Stimulated activated CD8-positive, alpha-beta memory T cell treated with anti-CD3 and anti-CD28 coated beads, Interleukin-7, amount 100 ng/mL, for 24 hours (primary cell): ENCODE data around the gene RGS13.

Source experiments
- DNase-seq: peaks from one replicate; pipeline ENCODE4 v3.0.0-alpha.2; 2020; ENCODE audit warnings: low read depth

RGS13 gene, protein sequence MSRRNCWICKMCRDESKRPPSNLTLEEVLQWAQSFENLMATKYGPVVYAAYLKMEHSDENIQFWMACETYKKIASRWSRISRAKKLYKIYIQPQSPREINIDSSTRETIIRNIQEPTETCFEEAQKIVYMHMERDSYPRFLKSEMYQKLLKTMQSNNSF

DNA sequence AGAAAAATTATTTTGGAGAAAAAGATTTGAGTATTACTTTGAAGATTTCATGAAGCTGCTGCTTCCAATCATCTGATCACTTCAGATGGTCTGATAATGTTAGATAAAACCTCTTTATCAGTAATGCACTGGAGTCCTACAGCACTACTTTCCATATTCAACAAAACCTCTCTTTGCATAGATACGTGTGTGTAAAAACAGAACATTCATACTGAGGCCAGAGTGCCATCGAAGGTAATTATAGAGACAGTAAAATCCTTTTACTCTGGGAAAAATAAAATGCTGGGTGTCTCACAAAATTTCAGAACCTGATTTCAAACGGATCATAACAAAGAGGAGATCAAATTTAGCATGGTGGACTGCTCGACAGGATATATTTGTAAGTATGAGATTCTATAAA is at the start of gene RGS13:
Gene RGS13 (plus strand): TSS at position 209 of the 400 bp plus-strand sequence. CDS start 8,188 bp downstream, outside the sequence.
- no peak for DNase-seq

DNA sequence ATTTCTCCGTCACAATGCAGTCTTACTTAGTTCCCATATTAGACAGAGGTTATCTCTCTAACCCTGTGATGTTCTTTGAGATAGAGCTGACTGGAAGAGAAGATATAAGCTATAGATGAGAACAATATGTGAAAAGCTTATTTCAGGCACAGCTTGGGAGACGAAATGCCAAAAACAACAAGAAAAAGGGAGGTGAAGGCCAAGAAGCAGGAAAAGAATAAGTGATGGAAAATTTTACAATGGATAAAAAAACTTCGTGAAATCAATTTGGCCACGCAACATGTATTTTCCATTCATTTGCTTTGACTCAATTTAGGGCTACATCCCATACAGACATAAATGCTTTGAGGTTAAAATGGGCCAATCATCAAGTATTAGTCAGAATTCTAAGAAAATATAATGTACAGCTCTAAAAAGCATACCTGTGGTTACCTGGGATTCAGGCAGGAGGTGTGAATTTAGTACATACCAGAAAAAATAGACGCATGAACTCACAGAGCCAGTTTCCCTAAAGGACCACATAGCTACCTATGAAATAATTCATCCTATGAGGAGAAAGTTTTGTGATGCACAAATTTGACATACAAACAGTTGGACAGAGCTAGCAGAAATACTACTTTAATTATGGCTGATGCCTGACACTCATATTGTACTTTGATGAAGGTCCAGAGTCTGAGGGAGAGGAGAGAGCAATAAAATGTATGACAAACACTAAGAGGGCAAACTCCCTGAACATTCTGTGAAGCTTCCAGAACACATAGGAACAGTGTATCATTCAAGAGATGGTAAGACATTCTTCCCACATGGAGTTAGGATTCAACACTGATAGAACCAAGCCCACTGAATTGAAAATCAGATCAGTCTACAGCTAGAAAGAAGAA is 48.3 kb upstream of the RGS13 start:
- DNase-seq, result no peak

DNA sequence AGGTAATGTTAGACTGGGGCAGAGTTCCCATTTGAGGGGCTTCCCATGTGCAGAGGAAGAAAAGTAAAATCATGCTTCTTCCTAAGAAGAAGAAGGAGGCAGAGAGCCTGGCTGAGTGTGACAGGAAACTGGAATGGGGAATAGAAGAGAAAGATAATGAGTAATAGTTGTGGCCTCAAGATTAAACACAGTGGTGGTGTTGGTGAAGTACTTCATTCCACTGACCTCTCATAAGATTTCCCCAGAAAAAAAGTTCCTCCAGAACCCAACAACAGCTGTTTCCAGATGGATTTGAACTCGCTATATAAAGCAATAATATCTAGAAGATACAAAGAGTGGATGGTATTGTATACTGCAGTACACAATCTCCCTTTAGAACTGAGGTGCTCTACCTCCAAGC is 47.4 kb upstream of the RGS13 start:
- DNase-seq, result no peak

DNA sequence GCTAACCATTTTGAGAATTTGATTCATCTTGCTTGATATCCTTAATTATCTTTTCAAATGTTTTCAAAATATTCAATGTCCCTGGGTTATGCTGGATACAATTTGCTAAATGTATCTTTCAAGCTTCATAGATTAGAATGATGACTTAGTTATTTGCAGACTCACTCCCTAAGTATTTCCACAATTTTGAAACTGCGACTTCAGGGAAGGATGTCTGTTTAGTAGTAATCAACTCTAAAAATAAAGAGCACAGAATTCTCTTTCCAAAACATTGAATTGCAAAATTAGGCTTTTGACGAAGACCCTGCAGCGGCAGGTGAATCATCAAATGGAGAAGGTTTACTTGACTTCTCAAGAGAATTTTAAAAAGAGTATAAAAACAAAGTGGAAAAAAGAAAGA is 46.1 kb upstream of the RGS13 start:
- no peak for DNase-seq

DNA sequence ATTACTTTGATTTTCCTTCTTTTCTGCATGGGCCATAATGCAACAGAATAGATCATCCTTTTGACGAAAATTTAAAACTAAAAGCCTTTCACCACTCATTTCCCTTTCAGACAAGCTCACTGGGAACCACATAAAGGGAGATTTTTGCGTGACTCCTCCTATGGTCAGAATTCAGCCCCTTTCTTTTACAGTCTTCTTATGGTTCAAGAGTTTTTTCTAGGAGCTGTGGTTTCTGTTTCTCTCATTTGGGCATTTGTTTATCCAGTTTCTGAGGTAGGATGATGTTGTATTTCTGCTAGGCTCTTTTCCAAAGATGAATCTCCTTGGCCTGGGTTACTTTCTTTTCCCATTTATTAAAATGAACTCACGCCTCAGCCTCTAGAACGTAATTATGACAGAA is 43.4 kb upstream of the RGS13 start:
- no peak for DNase-seq

DNA sequence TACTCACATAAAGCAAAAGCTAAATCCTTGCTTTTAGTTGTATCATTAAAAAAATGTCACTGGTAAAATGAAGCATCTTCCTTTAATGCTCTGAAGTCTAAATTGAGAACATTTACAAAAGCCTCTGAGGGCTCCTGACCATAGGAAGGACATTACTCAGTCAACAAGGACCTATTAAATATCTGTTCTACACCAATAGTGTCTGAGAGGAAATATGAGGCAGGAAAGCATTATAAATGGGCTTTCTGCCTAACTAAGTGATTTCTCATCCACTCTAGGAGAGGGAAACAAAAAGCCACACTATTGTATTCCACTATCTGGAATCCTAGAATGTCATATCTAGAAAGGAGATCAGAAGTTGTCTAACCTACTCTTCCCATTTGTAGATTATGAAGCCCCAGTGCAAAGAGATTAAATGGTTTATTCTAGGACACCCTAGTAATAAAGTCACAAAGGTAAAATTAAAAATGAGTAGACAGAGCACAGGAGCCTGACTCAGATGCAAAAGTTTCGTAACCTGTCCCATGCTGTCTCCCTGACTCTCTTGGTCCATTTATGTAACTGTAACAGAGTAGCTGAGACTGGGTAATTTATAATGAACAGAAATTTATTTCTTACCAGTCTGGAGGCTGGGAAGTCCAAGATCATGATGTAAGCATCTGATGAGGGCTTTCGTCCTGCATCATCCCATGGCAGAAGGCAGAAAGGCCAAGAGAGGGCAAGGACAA is 42.8 kb upstream of the RGS13 start:
- DNase-seq, result no peak

DNA sequence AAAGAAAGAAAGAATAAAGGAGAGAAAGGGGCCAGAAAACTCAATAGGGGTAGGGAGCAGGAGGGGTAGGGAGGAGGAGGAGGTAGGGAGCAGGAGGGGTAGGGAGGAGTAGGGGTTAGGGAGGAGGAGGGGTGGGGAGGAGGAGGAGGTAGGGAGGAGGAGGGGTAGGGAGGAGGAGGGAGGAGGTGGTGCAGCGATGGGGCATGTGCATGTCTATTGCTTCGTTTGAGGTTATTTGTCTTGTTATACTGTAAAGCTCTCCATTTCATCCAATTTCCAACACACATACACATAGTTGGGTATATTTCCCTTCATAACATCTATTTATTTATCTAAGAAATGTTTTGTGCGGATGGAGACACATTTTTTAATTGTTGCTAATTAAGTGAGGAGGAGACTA is 40.6 kb upstream of the RGS13 start:
- no peak for DNase-seq

DNA sequence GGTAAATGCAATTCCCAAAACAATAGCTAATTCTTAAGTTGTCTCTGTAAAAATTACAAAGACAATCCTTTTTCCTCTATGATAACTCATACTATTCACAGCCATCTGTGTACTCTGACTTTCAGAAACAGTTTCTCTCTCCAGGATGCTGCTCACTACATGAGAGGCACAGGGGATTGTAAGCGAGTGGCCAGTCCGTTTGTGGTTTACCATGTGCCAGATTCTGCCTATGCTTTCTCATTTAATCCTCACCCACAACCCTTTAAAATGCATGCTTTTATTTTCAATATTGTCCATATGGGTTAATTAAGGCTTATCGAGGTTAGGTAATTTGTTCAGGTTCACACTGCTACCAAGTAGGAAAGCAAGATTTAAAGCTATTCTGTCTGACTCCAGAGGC is 37.4 kb upstream of the RGS13 start:
- DNase-seq, result no peak

DNA sequence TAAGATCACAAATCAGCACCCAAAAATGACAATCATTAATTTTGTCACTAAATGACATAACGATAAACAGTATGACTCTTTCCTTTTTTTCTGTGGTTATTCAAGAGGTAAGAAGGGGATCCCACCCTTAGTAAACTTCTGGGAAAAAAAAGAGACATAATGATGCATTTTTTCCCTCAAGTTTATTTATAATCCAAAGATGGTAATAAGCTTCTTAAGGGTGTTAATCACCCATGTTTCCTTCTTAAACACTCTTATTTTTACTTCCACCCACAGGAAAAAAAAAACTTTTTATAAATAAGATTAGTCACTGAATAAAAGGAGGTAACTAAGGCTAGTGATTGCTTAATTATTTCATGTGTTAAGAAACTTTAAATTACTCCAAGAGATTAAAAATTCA is 35.7 kb upstream of the RGS13 start:
- no peak for DNase-seq

DNA sequence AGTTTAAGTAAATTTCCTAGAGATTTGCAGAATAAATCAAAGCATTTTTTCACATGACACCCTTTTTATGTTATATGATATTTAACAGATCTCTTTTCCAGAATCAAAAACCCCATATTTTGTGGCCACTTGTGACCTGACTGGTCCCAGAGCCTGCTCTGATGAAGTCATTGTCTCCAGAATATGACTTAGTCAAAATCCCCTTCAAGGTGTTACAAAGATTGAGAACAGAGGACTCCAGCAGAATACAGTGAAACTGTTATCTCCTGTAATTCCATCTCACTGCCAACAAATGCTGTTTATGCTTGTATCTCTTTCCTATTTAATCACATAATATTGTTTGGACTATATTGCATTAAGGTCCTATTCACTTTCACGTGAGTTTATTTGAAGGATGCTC is 34.8 kb upstream of the RGS13 start:
- DNase-seq, result no peak

DNA sequence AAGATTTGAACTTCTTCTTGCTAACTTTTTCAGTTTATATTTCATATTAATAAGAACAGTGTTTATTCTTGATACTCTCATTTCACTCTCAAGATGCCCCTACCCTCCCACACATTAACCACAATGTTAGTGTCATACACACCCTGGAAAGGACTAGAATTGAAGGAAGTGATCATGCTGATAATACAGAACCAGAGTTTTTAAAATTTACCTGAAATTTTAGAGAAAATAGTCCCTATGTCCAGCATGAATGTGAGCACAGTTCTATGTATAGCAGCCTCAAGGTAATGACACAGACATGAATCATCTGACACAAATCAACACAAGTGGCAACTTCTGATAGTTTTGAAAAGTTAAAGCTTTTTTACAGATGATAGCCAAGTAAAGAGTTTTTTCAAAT is 34.4 kb upstream of the RGS13 start:
- no peak for DNase-seq

DNA sequence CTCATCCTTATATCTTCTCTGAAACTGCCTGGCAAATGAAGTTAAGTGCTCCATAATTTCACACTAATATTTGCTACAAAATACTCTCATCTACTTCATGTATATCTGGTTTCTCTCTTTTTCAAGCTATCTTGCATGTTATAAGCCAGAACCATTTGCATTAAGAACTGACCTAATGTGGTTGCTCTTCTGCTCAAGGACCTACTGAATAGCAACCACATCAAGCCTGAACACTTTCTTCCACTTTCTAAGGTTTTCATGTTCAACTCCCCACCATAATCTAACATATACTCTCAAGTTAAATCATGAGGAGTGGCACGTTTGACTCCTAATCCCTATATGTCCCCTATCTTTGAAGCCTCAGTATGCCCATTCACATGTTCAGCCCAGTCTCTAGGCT is 33.2 kb upstream of the RGS13 start:
- no peak for DNase-seq

DNA sequence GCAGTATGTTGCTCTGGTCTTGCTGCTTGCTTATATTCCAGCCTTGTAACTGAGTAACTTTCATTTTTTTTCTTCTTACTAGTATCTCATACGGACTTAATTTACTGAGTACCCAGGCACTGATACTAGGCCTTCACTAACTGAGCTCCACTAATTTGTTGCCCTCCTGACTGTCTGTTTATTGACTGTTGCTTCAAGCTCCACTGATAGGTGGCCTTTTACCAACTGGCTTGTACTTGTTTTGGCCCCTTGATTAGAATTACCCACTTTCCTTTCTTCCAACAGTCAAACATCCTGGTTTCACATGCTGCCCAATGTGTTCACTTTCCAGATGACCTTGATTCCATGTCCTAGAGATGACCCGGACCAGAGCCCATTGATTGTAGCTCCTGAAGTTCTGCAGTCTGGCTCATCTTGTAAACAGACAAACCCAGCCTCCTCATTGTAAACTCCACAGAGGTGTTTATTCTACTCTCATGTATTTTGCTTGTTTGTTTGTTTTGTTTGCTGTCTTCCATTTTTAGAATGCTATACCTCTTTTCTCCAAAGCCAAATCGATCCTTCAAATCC is 32.6 kb upstream of the RGS13 start:
- DNase-seq, result no peak

DNA sequence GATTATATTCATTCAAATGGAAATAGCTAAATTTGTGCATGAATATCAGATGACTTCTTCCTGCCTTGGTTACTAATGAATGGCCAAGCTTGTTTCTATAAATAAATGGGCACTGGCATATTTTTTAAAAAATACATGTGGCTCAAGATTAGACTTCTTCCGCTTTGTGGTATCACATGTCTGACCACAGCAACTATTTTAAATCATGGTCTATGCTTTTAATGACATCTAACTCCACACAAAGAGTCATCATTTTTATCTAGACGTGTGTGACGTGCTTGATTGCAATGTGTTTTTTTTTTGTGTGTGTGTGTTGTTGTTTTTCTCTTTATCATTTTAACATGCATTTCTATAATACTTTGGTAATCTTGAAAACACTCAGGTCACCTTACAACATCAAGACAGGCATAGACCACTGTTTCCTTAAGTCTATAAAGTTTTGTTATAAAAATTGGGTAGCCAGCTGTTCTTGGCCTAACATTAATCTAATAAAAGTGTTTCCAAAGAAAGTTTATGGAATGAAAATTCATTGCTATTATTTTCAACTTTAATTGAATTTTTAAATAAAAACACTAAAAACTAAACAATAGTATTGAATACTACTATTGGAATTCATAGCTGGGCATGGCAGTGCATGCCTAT is 30.8 kb upstream of the RGS13 start:
- no peak for DNase-seq

DNA sequence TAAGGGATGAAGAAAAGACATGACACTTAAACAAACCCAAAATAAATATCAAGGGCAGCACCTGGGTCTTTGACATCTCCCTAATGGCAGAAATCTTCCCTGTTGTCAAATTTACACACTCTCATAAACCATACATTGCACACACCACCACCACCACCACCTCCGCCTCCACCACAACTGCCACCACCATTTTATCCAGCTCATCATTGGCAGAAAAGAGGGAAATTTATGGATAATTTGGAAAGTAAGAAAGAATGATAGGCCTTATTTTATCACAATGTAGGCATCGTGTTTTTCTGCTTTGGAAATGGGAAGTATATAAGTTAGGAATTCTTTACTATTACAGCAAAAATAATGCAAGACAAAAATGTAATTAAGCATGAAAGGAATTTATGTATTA is 27.3 kb upstream of the RGS13 start:
- DNase-seq, result no peak

DNA sequence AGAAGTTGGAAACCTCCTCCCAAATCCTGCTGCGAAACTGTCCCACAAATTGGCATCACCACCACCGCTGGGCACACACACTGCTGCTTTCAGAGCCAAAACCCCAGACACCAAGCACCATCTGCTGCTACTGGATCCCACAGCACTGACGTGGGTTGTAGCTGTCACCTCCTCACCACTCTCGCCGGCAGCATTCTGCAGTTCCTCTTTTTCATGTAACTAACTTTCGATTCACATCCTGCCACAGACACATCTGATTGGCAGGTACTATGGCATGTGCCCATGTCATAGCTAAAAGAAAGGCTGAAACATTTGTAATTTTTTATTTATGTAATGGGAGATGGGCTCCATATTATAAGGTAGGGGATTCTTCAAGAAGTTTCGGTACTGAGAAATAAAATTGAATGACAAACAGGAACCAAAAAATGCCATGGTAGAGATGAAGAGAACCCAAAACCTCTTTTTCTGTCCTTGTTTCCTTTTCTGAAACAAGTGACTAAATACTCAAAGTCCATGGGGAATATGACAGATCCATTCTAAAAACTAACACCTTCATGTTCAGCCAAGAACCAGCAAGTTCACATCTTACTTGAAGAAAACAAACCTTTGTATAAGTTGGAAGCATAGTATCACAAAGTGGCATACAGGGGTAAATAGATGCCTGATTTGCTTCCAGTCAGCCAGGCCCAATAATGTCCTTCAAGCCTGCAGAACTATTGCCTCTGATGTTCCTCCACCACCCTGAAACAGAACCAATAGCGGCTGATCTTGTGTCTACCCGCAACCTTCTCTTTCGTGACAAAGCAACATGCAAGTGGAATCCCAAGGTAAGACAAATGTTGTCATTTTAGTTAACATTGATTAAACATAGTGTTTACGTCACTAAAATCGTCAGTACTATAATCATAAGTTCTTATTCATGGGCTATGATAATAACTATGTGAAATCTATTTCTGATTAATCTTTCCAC is 26.6 kb upstream of the RGS13 start:
- peak; percentile 24 for DNase-seq

DNA sequence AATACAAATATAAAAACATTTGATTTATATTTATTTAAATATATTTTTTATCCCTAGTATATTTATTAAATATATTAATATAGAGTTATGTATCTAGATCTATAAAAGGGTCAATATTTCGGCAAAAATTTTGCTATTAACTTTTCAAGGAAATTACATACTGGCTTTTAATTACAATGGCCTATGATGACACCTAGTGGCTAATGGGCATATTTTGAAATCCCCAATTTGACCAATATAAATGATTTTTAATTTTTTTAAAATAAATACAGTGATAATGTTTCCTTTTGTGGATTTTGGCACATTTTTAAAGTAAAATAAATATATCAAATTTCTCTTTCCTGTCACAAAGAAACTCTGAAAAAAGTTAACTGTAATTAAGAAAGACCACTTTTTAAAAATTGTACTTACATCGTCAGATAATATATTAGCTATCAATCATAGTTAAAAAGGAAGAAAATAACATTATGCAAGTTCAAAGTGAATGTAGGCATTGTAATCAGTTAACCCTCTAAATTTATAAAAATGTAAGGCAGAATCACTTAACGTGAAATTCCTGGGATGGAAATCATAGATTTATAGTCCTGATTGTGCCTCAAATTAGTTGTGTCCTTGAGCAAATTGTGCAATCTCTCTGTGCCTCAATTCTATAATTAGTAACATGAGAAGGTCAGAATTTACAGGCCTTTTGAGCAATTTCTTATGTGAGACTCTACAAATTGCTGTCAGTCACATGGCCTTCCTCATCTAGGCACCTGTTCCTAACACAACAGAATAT is 25.6 kb upstream of the RGS13 start:
- DNase-seq, result no peak

DNA sequence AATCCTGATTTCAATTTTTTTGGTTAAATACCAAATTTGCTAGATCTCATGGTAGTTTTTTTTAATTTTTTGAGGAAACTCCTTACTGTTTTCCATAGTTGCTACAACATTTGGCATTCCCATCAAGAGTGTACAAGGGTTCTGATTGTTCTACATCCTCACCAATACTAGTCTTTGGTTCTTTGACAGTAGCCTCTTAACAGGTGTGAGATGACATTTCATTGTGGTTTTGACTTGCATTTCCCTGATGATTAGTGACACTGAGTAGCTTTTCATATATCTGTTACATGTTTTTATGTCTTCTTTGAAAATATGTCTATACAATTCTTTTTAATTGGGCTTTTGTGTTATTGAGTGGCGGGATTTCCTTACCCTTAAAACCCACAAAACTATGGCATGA is 20.9 kb upstream of the RGS13 start:
- no peak for DNase-seq

DNA sequence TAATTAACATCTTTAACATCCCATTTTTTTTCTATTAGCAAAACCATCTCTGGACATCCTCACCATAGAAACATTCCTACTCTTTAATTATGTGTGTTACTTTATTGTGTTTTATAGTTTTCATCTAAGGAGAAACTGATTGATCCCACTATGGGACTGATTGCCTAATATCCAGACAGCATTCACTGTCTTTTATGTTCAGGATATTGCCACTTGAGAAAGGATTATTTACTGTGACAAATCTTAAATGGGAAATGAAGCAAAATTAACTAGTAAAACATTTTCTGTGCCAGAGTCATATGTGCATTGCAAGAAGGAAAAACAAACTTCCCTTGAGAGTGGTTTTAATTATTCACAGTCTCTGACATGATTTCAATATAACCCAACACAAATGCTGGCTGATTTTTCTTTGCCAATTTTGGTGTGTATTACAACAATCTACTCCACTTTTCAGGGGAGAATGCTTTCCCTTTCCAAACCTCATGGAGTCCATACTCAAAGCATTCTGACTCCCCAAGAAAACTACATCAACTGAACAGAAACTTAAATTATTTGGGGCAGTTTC is 15.8 kb upstream of the RGS13 start:
- no peak for DNase-seq
